GM12891 (cell line): ENCODE data around the gene PRPF18.

Source experiments
- PAX5 ChIP-seq: IDR thresholded peaks from 2 replicates; pipeline ENCODE4 v1.6.1; 2011; ENCODE audit warnings: low read length, moderate library complexity, mild to moderate bottlenecking; ENCODE audit not compliant: insufficient read depth, severe bottlenecking
- POLR2A ChIP-seq: IDR thresholded peaks from 2 replicates; pipeline ENCODE4 v1.6.1; 2011; ENCODE audit warnings: low read depth, low read length, control low read depth
- POLR2AphosphoS5 ChIP-seq: IDR thresholded peaks from 2 replicates; pipeline ENCODE4 v1.6.1; 2011; ENCODE audit warnings: low read depth, low read length, control low read depth
- POU2F2 ChIP-seq: IDR thresholded peaks from 2 replicates; pipeline ENCODE4 v1.6.1; 2011; ENCODE audit warnings: low read depth, mild to moderate bottlenecking, control low read depth, low read length, moderate library complexity
- TAF1 ChIP-seq: IDR thresholded peaks from 2 replicates; pipeline ENCODE4 v1.6.1; 2011; ENCODE audit warnings: low read depth, low read length, control low read depth

DNA sequence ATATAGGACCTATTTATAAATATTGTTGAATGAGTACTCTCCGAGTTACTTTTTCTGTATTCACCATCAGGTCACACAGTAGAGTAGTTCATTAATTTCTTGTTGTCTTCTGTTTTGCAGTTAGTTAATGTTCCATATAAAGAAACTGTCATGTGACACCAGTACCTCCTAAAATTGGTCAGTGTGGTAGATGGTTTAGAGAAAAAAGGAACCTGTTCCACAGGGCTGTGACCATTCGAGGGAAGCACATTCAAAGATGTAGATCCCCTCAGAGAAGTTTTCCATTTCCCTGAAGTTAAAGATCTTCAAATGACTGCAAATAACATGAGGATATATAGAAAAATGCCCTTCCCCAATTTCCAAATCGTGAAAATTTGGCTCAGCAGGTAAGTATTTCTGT, 45.7 kb downstream of the PRPF18 start:
- TF ChIP-seq POLR2AphosphoS5: no peak
- TF ChIP-seq POLR2A: no peak
- TF ChIP-seq PAX5: no peak
- no peak for TF ChIP-seq TAF1
- no peak for TF ChIP-seq POU2F2
